Vagina (tissue), 2 donors: Measurements from ENCODE around the gene AANAT.

ENCODE experiments used
- POLR2A ChIP-seq, 2 donors: fragments of 450-650 bp; IDR thresholded peaks; one replicate each; pipeline ENCODE4 v1.6.1; 2017; ENCODE audit warnings: antibody characterized with exemption in 2 of 2, mild to moderate bottlenecking in 2 of 2, moderate library complexity in 2 of 2
- POLR2AphosphoS5 ChIP-seq, 2 donors: sonication (generic); formaldehyde crosslinking; IDR thresholded peaks; one replicate each; pipeline ENCODE4 v1.9.0; 2017; ENCODE audit warnings: antibody characterized with exemption in 2 of 2, mild to moderate bottlenecking in 2 of 2, low read depth in 1 of 2; ENCODE audit not compliant: insufficient read depth in 1 of 2
- TF ChIP-seq, protein P1 (sequence below), 3 experiments: fragments of 450-650 bp in 2 of 3; fragments of 200-600 bp in 1 of 3; sonication (generic) in 1 of 3; IDR thresholded peaks; one replicate each; pipeline ENCODE4 v1.5.1; 2017 to 2019; ENCODE audit warnings: antibody characterized with exemption in 3 of 3, mild to moderate bottlenecking in 2 of 3, moderate library complexity in 2 of 3

DNA sequence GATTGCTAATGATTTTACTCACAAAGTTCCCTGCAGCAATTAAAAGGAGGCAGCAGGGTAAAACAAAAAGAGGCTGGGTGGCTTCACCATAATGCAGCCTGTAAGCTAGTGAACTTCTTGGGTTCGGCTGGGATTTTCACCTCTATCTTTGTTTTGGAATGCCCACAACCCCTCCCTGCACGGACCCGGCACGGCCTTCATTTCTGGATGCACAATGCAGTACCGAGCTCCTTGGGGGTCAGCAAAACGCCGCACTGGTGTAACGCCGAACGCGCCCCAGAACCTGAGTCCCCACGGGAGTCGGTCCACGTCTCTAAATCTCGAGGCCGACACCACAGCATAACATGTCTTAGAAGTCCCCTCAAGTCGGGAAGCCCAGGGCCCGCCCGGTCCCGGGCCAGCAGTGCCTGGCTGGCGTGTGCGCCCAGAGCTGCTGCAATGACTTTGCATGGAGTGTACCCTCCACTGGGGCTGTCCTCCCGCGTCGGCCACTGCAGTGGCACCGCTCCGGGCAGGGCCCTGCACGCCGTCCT is 15.2 kb upstream of the AANAT start:
- TF ChIP-seq, protein P1, sequence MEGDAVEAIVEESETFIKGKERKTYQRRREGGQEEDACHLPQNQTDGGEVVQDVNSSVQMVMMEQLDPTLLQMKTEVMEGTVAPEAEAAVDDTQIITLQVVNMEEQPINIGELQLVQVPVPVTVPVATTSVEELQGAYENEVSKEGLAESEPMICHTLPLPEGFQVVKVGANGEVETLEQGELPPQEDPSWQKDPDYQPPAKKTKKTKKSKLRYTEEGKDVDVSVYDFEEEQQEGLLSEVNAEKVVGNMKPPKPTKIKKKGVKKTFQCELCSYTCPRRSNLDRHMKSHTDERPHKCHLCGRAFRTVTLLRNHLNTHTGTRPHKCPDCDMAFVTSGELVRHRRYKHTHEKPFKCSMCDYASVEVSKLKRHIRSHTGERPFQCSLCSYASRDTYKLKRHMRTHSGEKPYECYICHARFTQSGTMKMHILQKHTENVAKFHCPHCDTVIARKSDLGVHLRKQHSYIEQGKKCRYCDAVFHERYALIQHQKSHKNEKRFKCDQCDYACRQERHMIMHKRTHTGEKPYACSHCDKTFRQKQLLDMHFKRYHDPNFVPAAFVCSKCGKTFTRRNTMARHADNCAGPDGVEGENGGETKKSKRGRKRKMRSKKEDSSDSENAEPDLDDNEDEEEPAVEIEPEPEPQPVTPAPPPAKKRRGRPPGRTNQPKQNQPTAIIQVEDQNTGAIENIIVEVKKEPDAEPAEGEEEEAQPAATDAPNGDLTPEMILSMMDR (IDR thresholded peaks at IDR 0.05), result no peak
- TF ChIP-seq POLR2A (IDR thresholded peaks at IDR 0.05), result no peak
- no peak for TF ChIP-seq POLR2AphosphoS5 (IDR thresholded peaks at IDR 0.05; ENCODE audit: insufficient read depth in 1 of 2, low read depth in 1 of 2)
